IMR-90 (cell line): ENCODE results near the gene HIPK3. TPM values are rescaled to one million over a fixed set of nuclear protein-coding genes. Genes with fewer than 3 reads are reported as not detected.

ENCODE experiments used
- ATAC-seq: fragments of 200-7000 bp; cut with Tn5 transposase; 2 replicates; pipeline ENCODE4 v1.9.1; 2020; ENCODE audit warnings: low read depth, mild to moderate bottlenecking, moderate library complexity
- BruUV-seq: library from RNA; stranded (reverse); fragments of 400-500 nt; replicated peaks from 2 replicates; lab custom pipeline; 2021; lab: Mats Ljungman, UMichigan
- CTCF ChIA-PET: fragments of 300-600 bp; formaldehyde crosslinking; extraction: SDS; loops from one replicate; lab custom pipeline; 2021; ENCODE audit warnings: antibody characterized with exemption; lab: Yijun Ruan, JAX
- POLR2A ChIA-PET: fragments of 300-600 bp; sonication (Branson Sonifier 250); formaldehyde crosslinking; loops from one replicate; lab custom pipeline; 2022; ENCODE audit warnings: antibody characterized with exemption; ENCODE audit not compliant: unreplicated experiment; lab: Charles Lee
- DNase-seq: peaks from one replicate; pipeline ENCODE4 v3.0.0; 2013
- H2AFZ ChIP-seq: replicated peaks from 2 replicates; pipeline ENCODE3; 2013; ENCODE audit warnings: low read length, mild to moderate bottlenecking; ENCODE audit not compliant: poor library complexity
- H2AK5ac ChIP-seq: 2 replicates; pipeline ENCODE4 v1.6.1; 2013; ENCODE audit warnings: low read depth, low read length, inconsistent platforms
- H2AK9ac ChIP-seq: replicated peaks from 2 replicates; pipeline ENCODE3; 2013; ENCODE audit warnings: mild to moderate bottlenecking, low read depth, low read length, moderate library complexity; ENCODE audit not compliant: poor library complexity
- H2BK120ac ChIP-seq: 2 replicates; pipeline ENCODE4 v1.6.1; 2013; ENCODE audit warnings: low read depth, low read length, inconsistent platforms
- H2BK15ac ChIP-seq: 3 replicates; pipeline ENCODE4 v1.6.1; 2013; ENCODE audit warnings: low read depth, low read length, inconsistent platforms
- H2BK20ac ChIP-seq: 2 replicates; pipeline ENCODE4 v1.6.1; 2013; ENCODE audit warnings: low read depth, mild to moderate bottlenecking, inconsistent platforms, low read length, moderate library complexity
- H2BK5ac ChIP-seq: 2 replicates; pipeline ENCODE4 v1.6.1; 2013; ENCODE audit warnings: mild to moderate bottlenecking, low read depth, low read length, inconsistent platforms; ENCODE audit not compliant: poor library complexity, severe bottlenecking
- H3K14ac ChIP-seq: replicated peaks from 2 replicates; pipeline ENCODE4 v1.6.1; 2013; ENCODE audit warnings: low read depth, low read length, inconsistent platforms
- H3K18ac ChIP-seq: 2 replicates; pipeline ENCODE4 v1.6.1; 2013; ENCODE audit warnings: low read depth, low read length, control low read depth
- H3K23ac ChIP-seq: 2 replicates; pipeline ENCODE4 v1.6.1; 2013; ENCODE audit warnings: low read depth, low read length, inconsistent platforms
- H3K27ac ChIP-seq: 2 replicates; pipeline ENCODE4 v1.5.1; 2013; ENCODE audit warnings: mild to moderate bottlenecking, control low read depth, low read length; ENCODE audit not compliant: insufficient read depth
- H3K27me3 ChIP-seq: 2 replicates; pipeline ENCODE4 v1.6.1; 2013; ENCODE audit warnings: low read length; ENCODE audit not compliant: control insufficient read depth, insufficient read depth
- H3K36me3 ChIP-seq: 2 replicates; pipeline ENCODE4 v1.6.1; 2013; ENCODE audit warnings: low read length, mixed read lengths; ENCODE audit not compliant: control insufficient read depth, insufficient read depth
- H3K4ac ChIP-seq: 2 replicates; pipeline ENCODE4 v1.6.1; 2013; ENCODE audit warnings: low read depth, low read length, inconsistent platforms
- H3K4me1 ChIP-seq: 2 replicates; pipeline ENCODE4 v1.6.1; 2013; ENCODE audit warnings: low read length, mixed read lengths; ENCODE audit not compliant: control insufficient read depth, insufficient read depth
- H3K4me2 ChIP-seq: 2 replicates; pipeline ENCODE4 v1.6.1; 2013; ENCODE audit warnings: low read depth, mild to moderate bottlenecking, control low read depth, low read length, moderate library complexity
- H3K4me3 ChIP-seq: 2 replicates; pipeline ENCODE4 v1.5.1; 2013; ENCODE audit warnings: low read depth, mild to moderate bottlenecking, control low read depth, low read length, moderate library complexity; ENCODE audit not compliant: insufficient read depth
- H3K56ac ChIP-seq: 2 replicates; pipeline ENCODE4 v1.6.1; 2013; ENCODE audit warnings: low read length, inconsistent platforms; ENCODE audit not compliant: insufficient read depth; ENCODE audit errors: extremely low read depth
- H3K79me1 ChIP-seq, 2 experiments: 2 replicates each; pipeline ENCODE4 v1.6.1; 2013; ENCODE audit warnings: low read length in 2 of 2, inconsistent platforms in 1 of 2, low read depth in 1 of 2
- H3K9ac ChIP-seq: 2 replicates; pipeline ENCODE4 v1.6.1; 2013; ENCODE audit warnings: low read depth, low read length, control low read depth
- H3K9me1 ChIP-seq: 2 replicates; pipeline ENCODE4 v1.6.1; 2013; ENCODE audit warnings: low read length, inconsistent platforms; ENCODE audit not compliant: insufficient read depth
- H3K9me3 ChIP-seq: 2 replicates; pipeline ENCODE4 v1.6.1; 2013; ENCODE audit warnings: low read length; ENCODE audit not compliant: control insufficient read depth, insufficient read depth
- H4K20me1 ChIP-seq: 2 replicates; pipeline ENCODE4 v1.6.1; 2013; ENCODE audit warnings: low read length, inconsistent platforms; ENCODE audit not compliant: insufficient read depth
- H4K5ac ChIP-seq: 2 replicates; pipeline ENCODE4 v1.6.1; 2013; ENCODE audit warnings: mild to moderate bottlenecking, low read depth, low read length, control low read depth
- H4K8ac ChIP-seq, 2 experiments: 2 replicates each; pipeline ENCODE4 v1.6.1; 2013; ENCODE audit warnings: low read depth in 2 of 2, low read length in 2 of 2, control low read depth in 1 of 2, inconsistent platforms in 1 of 2
- H4K91ac ChIP-seq: 2 replicates; pipeline ENCODE4 v1.6.1; 2013; ENCODE audit warnings: low read depth, low read length, inconsistent platforms; ENCODE audit not compliant: insufficient read depth
- CHD1 ChIP-seq: IDR thresholded peaks from 2 replicates; pipeline ENCODE4 v1.6.1; 2012; ENCODE audit warnings: low read depth, low read length, improper control_type of control experiment
- NFE2L2 ChIP-seq: fragments of 150-350 bp; IDR thresholded peaks from 2 replicates; pipeline ENCODE4 v1.6.1; 2016; ENCODE audit warnings: low read depth, mild to moderate bottlenecking, low read length
- RAD21 ChIP-seq: IDR thresholded peaks from 2 replicates; pipeline ENCODE4 v1.6.1; 2012; ENCODE audit warnings: low read length, improper control_type of control experiment
- SMC3 ChIP-seq: fragments of 150-350 bp; IDR thresholded peaks from 2 replicates; pipeline ENCODE4 v1.6.1; 2016; ENCODE audit warnings: low read depth, mild to moderate bottlenecking, antibody characterized with exemption, low read length, moderate library complexity
- WGBS, 2 experiments: methylation state at CpG; one replicate each; pipeline versions ENCODE4 v1.1.5 to v1.1.7; 2013; ENCODE audit warnings: missing lambda C conversion rate in 2 of 2; ENCODE audit not compliant: insufficient read length in 1 of 2; ENCODE audit errors: extremely low coverage in 2 of 2; 5-methylcytosine and 5-hydroxymethylcytosine counted together
- dilution Hi-C: fragments of 300-500 bp; cut with HindIII; formaldehyde crosslinking; loops from one replicate; pipeline ENCODE4 v1.14.3; 2018; ENCODE audit warnings: low sequenced_read_pairs; ENCODE audit not compliant: unreplicated experiment
- in situ Hi-C: fragments of 300-500 bp; cut with MboI; formaldehyde crosslinking; loops from 3 replicates; pipeline ENCODE4 v1.14.3; 2019; ENCODE audit warnings: low sequenced_read_pairs, inconsistent platforms, mixed read lengths
- intact Hi-C: fragments of 100-400 bp; cut with micrococcal nuclease; formaldehyde crosslinking; loops from 2 replicates; pipeline ENCODE4 v1.10.0; 2022
- polyA plus RNA-seq, 3 experiments: library from polyadenylated mRNA; depleted of rRNA; stranded (reverse); fragments of >200 nt; gene quantifications; 2 replicates each; pipeline ENCODE4 v1.2.3, GENCODE V29; 2012; ENCODE audit warnings: low replicate concordance in 1 of 3
- total RNA-seq: library from RNA; depleted of rRNA; stranded (reverse); fragments of >200 nt; gene quantifications from 2 replicates; pipeline ENCODE4 v1.2.3, GENCODE V29; 2012
- TF ChIP-seq, protein P1 (sequence below): fragments of 150-350 bp; IDR thresholded peaks from 2 replicates; pipeline ENCODE4 v1.6.1; 2017; ENCODE audit warnings: mild to moderate bottlenecking, antibody characterized with exemption, low read length, low read depth
- TF ChIP-seq, protein P2 (sequence below): fragments of 150-350 bp; IDR thresholded peaks from 2 replicates; pipeline ENCODE4 v1.6.1; 2016; ENCODE audit warnings: low read depth, mild to moderate bottlenecking, low read length, moderate library complexity, borderline replicate concordance
- TF ChIP-seq, protein P3 (sequence below): conservative IDR thresholded peaks from 2 replicates; pipeline ENCODE4 v1.5.1; 2012; ENCODE audit warnings: mild to moderate bottlenecking, low read depth, low read length, improper control_type of control experiment

HIPK3 gene
- total and polyA plus RNA-seq, 2 of the 4 experiments (the other 2 are of a cell fraction): 8.3 to 103 TPM

DNA sequence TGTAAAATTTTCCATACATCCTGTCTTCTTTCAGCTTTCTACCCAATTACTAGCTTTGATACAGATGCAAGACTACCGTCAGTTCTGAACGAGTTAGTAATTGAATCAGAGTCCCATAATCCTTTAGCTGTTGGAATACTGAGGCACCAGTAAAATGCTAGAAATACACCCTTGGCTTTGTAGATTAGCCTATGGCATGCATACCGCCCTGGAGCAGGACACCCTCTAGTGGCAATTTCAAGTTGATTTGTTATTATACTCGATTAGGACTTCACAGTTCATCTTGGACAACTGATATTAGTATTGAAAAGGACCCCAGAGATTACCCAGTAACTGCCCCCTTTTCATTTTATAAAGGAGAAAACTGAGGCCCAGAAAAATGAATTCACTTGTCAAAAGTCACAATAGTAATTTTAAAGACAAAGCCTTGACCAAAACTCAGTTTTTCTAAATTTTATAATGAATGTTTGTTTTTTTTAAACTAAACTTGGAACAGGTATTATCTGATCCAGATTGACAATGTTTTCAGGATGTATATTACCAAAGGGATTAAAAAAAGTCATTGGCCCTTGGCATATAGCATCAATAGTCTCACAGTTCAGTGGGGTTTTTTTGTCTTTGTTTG, 72.6 kb downstream of the HIPK3 start:
- WGBS, 2 experiments: 33% methylated on average over 1 of the region's 4 CpGs; no CpG with 5 or more reads in 1 of the 2 experiments
- in situ Hi-C loops: loop anchor here (5.0 kb wide), 2 partner anchors 73 to 163 kb away; partner anchors contain the start of gene HIPK3

More for the DNA sequence above, 72.6 kb downstream of the HIPK3 start:
- Histone ChIP-seq H3K79me1 (peaks cover 23 to 71% of the 10 kb centered on the region in 2 experiments), H3K14ac (no peak overlapping the region), H3K27ac (no peak overlapping the region), H3K56ac (no peak overlapping the region), H3K4me3 (no peak overlapping the region), H3K4ac (no peak overlapping the region), H2BK15ac (no peak overlapping the region), H3K36me3 (peaks cover 17% of the 10 kb centered on the region), H3K9me3 (no peaks in the 10 kb centered on the region), H3K4me1 (no peaks in the 10 kb centered on the region; the same call in 1 of the 2 replicates), H4K8ac (no peak overlapping the region; a peak in 1 of 4 replicates), H2AFZ (no peak overlapping the region), H3K27me3 (no peaks in the 10 kb centered on the region), H2AK9ac (no peak overlapping the region), H3K9ac (no peak overlapping the region), H4K5ac (no peak overlapping the region), H3K23ac (no peak overlapping the region), H4K91ac (no peak overlapping the region), H3K4me2 (no peak overlapping the region), H2BK20ac (no peak overlapping the region), H2BK120ac (no peak overlapping the region), H2BK5ac (no peak overlapping the region), H3K9me1 (peaks cover 3% of the 10 kb centered on the region; the same call in 1 of the 2 replicates), H4K20me1 (peaks cover 67% of the 10 kb centered on the region), H3K18ac (no peak overlapping the region), H2AK5ac (no peak overlapping the region)
- POLR2A ChIA-PET: no interaction called here
- intact Hi-C loops: loop anchor here (1.0 kb wide), 2 partner anchors 72 to 164 kb away; no protein-coding TSS in a partner anchor
- ATAC-seq (peak; percentile 68), DNase-seq (peak; percentile 72)
- CTCF ChIA-PET: interaction anchor here (0.5 to 0.9 kb wide), 3 partner anchors 164 to 433 kb away, joined by 3 read pairs; no protein-coding TSS in a partner anchor
- TF ChIP-seq, protein P1, sequence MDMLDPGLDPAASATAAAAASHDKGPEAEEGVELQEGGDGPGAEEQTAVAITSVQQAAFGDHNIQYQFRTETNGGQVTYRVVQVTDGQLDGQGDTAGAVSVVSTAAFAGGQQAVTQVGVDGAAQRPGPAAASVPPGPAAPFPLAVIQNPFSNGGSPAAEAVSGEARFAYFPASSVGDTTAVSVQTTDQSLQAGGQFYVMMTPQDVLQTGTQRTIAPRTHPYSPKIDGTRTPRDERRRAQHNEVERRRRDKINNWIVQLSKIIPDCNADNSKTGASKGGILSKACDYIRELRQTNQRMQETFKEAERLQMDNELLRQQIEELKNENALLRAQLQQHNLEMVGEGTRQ: no peak
- TF ChIP-seq NFE2L2: no peak
- peak; percentile 85 for TF ChIP-seq RAD21
- peak; percentile 74 for TF ChIP-seq SMC3
- TF ChIP-seq, protein P2, sequence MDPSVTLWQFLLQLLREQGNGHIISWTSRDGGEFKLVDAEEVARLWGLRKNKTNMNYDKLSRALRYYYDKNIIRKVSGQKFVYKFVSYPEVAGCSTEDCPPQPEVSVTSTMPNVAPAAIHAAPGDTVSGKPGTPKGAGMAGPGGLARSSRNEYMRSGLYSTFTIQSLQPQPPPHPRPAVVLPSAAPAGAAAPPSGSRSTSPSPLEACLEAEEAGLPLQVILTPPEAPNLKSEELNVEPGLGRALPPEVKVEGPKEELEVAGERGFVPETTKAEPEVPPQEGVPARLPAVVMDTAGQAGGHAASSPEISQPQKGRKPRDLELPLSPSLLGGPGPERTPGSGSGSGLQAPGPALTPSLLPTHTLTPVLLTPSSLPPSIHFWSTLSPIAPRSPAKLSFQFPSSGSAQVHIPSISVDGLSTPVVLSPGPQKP: no peak
- TF ChIP-seq, protein P3, sequence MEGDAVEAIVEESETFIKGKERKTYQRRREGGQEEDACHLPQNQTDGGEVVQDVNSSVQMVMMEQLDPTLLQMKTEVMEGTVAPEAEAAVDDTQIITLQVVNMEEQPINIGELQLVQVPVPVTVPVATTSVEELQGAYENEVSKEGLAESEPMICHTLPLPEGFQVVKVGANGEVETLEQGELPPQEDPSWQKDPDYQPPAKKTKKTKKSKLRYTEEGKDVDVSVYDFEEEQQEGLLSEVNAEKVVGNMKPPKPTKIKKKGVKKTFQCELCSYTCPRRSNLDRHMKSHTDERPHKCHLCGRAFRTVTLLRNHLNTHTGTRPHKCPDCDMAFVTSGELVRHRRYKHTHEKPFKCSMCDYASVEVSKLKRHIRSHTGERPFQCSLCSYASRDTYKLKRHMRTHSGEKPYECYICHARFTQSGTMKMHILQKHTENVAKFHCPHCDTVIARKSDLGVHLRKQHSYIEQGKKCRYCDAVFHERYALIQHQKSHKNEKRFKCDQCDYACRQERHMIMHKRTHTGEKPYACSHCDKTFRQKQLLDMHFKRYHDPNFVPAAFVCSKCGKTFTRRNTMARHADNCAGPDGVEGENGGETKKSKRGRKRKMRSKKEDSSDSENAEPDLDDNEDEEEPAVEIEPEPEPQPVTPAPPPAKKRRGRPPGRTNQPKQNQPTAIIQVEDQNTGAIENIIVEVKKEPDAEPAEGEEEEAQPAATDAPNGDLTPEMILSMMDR: peak; percentile 73
- no peak for TF ChIP-seq CHD1
- BruUV-seq: no TSS peak
- dilution Hi-C loops: no loop called here
